K562 (cell line): ENCODE data around the gene CCSER1. TPM values are rescaled to one million over a fixed set of nuclear protein-coding genes. Genes with fewer than 3 reads are reported as not detected.

Experiments used
- ATAC-seq: fragments of 200-7000 bp; cut with Tn5 transposase; 3 replicates; pipeline ENCODE4 v1.9.1; 2020; ENCODE audit warnings: moderate library complexity
- BruUV-seq: library from RNA; stranded (reverse); fragments of 400-500 nt; replicated peaks from 2 replicates; lab custom pipeline; 2021; lab: Mats Ljungman, UMichigan
- CTCF ChIA-PET: fragments of 300-600 bp; formaldehyde crosslinking; extraction: SDS; loops from one replicate; lab custom pipeline; 2021; ENCODE audit warnings: low intra/inter-chr PET ratio; lab: Yijun Ruan, JAX
- POLR2A ChIA-PET: fragments of 300-600, 350-650 bp; sonication (Branson Sonifier 250); formaldehyde crosslinking; extraction: SDS; loops from one replicate; lab custom pipeline; 2021; ENCODE audit warnings: antibody characterized with exemption, inconsistent platforms; lab: Yijun Ruan, JAX
- DNase-seq, 4 experiments: peaks; one replicate each; pipeline versions ENCODE4 v3.0.0 to v3.0.0-alpha.2; 2011 to 2018; ENCODE audit warnings: low spot score in 3 of 4, mixed read lengths in 3 of 4; ENCODE audit errors: extremely low read depth in 1 of 4
- FAIRE-seq: peaks from 2 replicates; lab custom pipeline; 2011; peaks lifted over from hg19 to GRCh38; lab: Jason Lieb, UNC
- H2AFZ ChIP-seq: 2 replicates; pipeline ENCODE4 v1.6.0; 2011; ENCODE audit warnings: low read depth, low read length, control low read depth, inconsistent platforms
- H3K27ac ChIP-seq: fragments of 200-600 bp; 3 replicates; pipeline ENCODE4 v1.8.0; 2011; ENCODE audit warnings: low read depth, mild to moderate bottlenecking, control low read depth, inconsistent platforms, low read length, moderate library complexity, mixed read lengths; ENCODE audit errors: extremely low read depth
- H3K27me3 ChIP-seq, 2 experiments: fragments of 300-600 bp in 1 of 2; 2 replicates in 1 of 2; 3 replicates in 1 of 2; pipeline versions ENCODE4 v1.6.0 to v1.8.0; 2011; ENCODE audit warnings: inconsistent platforms in 2 of 2, low read length in 2 of 2, mild to moderate bottlenecking in 1 of 2, mixed read lengths in 1 of 2, moderate library complexity in 1 of 2; ENCODE audit not compliant: control insufficient read depth in 2 of 2, insufficient read depth in 2 of 2
- H3K36me3 ChIP-seq: fragments of 300-600 bp; 3 replicates; pipeline ENCODE4 v1.8.0; 2011; ENCODE audit warnings: mild to moderate bottlenecking, low read length, inconsistent platforms; ENCODE audit not compliant: control insufficient read depth, insufficient read depth
- H3K4me1 ChIP-seq, 2 experiments: fragments of 200-600 bp in 1 of 2; replicated peaks in 1 of 2; 2 replicates in 1 of 2; 3 replicates in 1 of 2; pipeline versions ENCODE4 v1.5.1 to v1.8.0; 2011; ENCODE audit warnings: inconsistent platforms in 2 of 2, low read length in 2 of 2, mild to moderate bottlenecking in 1 of 2, mixed read lengths in 1 of 2, moderate library complexity in 1 of 2; ENCODE audit not compliant: control insufficient read depth in 2 of 2, insufficient read depth in 2 of 2
- H3K4me2 ChIP-seq: 2 replicates; pipeline ENCODE4 v1.6.1; 2011; ENCODE audit warnings: low read length, control low read depth, inconsistent platforms, mixed read lengths; ENCODE audit not compliant: insufficient read depth
- H3K4me3 ChIP-seq: fragments of 200-600 bp; sonication (generic), shearing (Covaris generic); 2 replicates; pipeline ENCODE4 v1.5.1; 2016; ENCODE audit warnings: control low read depth, inconsistent platforms
- H3K79me2 ChIP-seq: fragments of 200-600 bp; 3 replicates; pipeline ENCODE4 v1.8.0; 2011; ENCODE audit warnings: low read length, inconsistent platforms; ENCODE audit not compliant: control insufficient read depth, insufficient read depth
- H3K9ac ChIP-seq, 2 experiments: 2 replicates each; pipeline versions ENCODE4 v1.6.0 to v1.6.1; 2011; ENCODE audit warnings: low read depth in 2 of 2, low read length in 2 of 2, control low read depth in 1 of 2, inconsistent platforms in 1 of 2, mild to moderate bottlenecking in 1 of 2, mixed read lengths in 1 of 2; ENCODE audit not compliant: insufficient read depth in 1 of 2
- H3K9me1 ChIP-seq: one replicate; pipeline ENCODE4 v1.6.0; 2011; ENCODE audit warnings: inconsistent platforms, mild to moderate bottlenecking, low read length, moderate library complexity; ENCODE audit not compliant: control insufficient read depth, insufficient read depth
- H3K9me3 ChIP-seq: replicated peaks from 2 replicates; pipeline ENCODE4 v1.5.1; 2011; ENCODE audit warnings: low read depth, low read length, inconsistent platforms; ENCODE audit not compliant: control insufficient read depth, insufficient read depth
- H4K20me1 ChIP-seq: replicated peaks from 2 replicates; pipeline ENCODE4 v1.6.1; 2011; ENCODE audit warnings: low read length, inconsistent platforms, mixed read lengths; ENCODE audit not compliant: control insufficient read depth, insufficient read depth
- E2F1 ChIP-seq: sonication (generic); formaldehyde crosslinking; IDR thresholded peaks from 2 replicates; pipeline ENCODE4 v1.8.1; 2023; ENCODE audit warnings: mild to moderate bottlenecking, missing genetic modification reagents, moderate library complexity
- FOXA3 ChIP-seq, 2 experiments: fragments of 450-650 bp in 1 of 2; sonication (generic) in 1 of 2; formaldehyde crosslinking; IDR thresholded peaks in 1 of 2; conservative IDR thresholded peaks in 1 of 2; 2 replicates each; pipeline versions ENCODE4 v1.4.0 to v1.8.0; 2020 to 2022; ENCODE audit warnings: mild to moderate bottlenecking in 2 of 2, missing genetic modification reagents in 1 of 2
- HMBOX1 ChIP-seq: sonication (generic); IDR thresholded peaks from 2 replicates; pipeline ENCODE4 v1.6.1; 2016
- ILK ChIP-seq: fragments of 450-650 bp; IDR thresholded peaks from 2 replicates; pipeline ENCODE4 v1.6.1; 2016; ENCODE audit warnings: missing genetic modification characterization, low read depth, mild to moderate bottlenecking, missing compliant biosample characterization, moderate library complexity, borderline replicate concordance
- KAT7 ChIP-seq: sonication (generic); formaldehyde crosslinking; IDR thresholded peaks from 2 replicates; pipeline ENCODE4 v1.8.0; 2022; ENCODE audit warnings: missing genetic modification reagents, mild to moderate bottlenecking, borderline replicate concordance
- NCOA2 ChIP-seq, 2 experiments: fragments of 450-650 bp; IDR thresholded peaks; 2 replicates each; pipeline ENCODE4 v1.6.1; 2018; ENCODE audit warnings: mild to moderate bottlenecking in 2 of 2, moderate library complexity in 1 of 2; ENCODE audit not compliant: partially characterized antibody in 2 of 2
- POLR3G ChIP-seq: IDR thresholded peaks from 2 replicates; pipeline ENCODE4 v1.6.1; 2011; ENCODE audit not compliant: insufficient read length, insufficient replicate concordance; ENCODE audit errors: extremely low read depth
- RFX7 ChIP-seq: fragments of 250-450 bp; sonication (Bioruptor Pico); IDR thresholded peaks from 2 replicates; pipeline ENCODE4 v1.5.1; 2021; ENCODE audit warnings: mild to moderate bottlenecking
- SOX6 ChIP-seq: fragments of 450-650 bp; IDR thresholded peaks from 2 replicates; pipeline ENCODE4 v1.6.1; 2014; ENCODE audit warnings: mild to moderate bottlenecking
- TAF15 ChIP-seq: fragments of 200-400 bp; formaldehyde crosslinking; IDR thresholded peaks from 2 replicates; pipeline ENCODE4 v1.6.1; 2017; ENCODE audit warnings: mild to moderate bottlenecking, low read depth, low read length, moderate library complexity
- ZKSCAN8 ChIP-seq: fragments of 200-800 bp; sonication (Bioruptor generic); IDR thresholded peaks from 2 replicates; pipeline ENCODE4 v1.6.1; 2016; ENCODE audit warnings: missing genetic modification characterization, missing compliant biosample characterization
- in situ Hi-C: fragments of 300-500 bp; cut with MboI; formaldehyde crosslinking; loops from 4 replicates; pipeline ENCODE4 v1.15.0; 2018; ENCODE audit warnings: inconsistent platforms, mixed read lengths
- intact Hi-C: fragments of 100-400 bp; cut with micrococcal nuclease; formaldehyde crosslinking; loops from 2 replicates; pipeline ENCODE4 v1.14.2; 2022
- polyA plus RNA-seq, 8 experiments: library from polyadenylated mRNA; depleted of rRNA in 4 of 8; stranded (reverse) in 5 of 8; unstranded in 3 of 8; fragments of >200 nt; fragmentation: Nextera tagmentation in 2 of 8; fragmentation: Illumina TruSeq in 1 of 8; extraction: Ambion mirVana in 2 of 8; extraction: Trizol in 1 of 8; gene quantifications; 2 replicates each; pipeline versions ENCODE4 v1.2.1 to v1.2.3, GENCODE V29; 2011 to 2014; ENCODE audit warnings: inconsistent platforms in 1 of 8, missing spikeins in 1 of 8
- total RNA-seq, 7 experiments: library from RNA; depleted of rRNA in 6 of 7; stranded (reverse); fragments of >200 nt in 6 of 7; fragmentation: Illumina TruSeq in 2 of 7; extraction: Trizol in 2 of 7; gene quantifications; 2 replicates each; pipeline versions ENCODE4 v1.2.1 to v1.2.3, GENCODE V29; 2011 to 2021; ENCODE audit warnings: low replicate concordance in 1 of 7
- TF ChIP-seq, protein P1 (sequence below): sonication (generic); formaldehyde crosslinking; IDR thresholded peaks from 2 replicates; pipeline ENCODE4 v1.8.0; 2022; ENCODE audit warnings: missing genetic modification reagents, mild to moderate bottlenecking, moderate library complexity, borderline replicate concordance
- TF ChIP-seq, protein P2 (sequence below), 3 experiments: fragments of 200-800 bp in 1 of 3; fragments of 250-450 bp in 1 of 3; fragments of 450-650 bp in 1 of 3; sonication (Bioruptor Pico) in 1 of 3; sonication (Bioruptor generic) in 1 of 3; formaldehyde crosslinking in 1 of 3; IDR thresholded peaks; 2 replicates each; pipeline versions ENCODE4 v1.6.1 to v1.8.0; 2016 to 2022; ENCODE audit warnings: mild to moderate bottlenecking in 2 of 3, missing genetic modification characterization in 2 of 3, missing compliant biosample characterization in 1 of 3, moderate library complexity in 1 of 3

The CCSER1 gene
- total and polyA plus RNA-seq, 9 of the 15 experiments (the other 6 are each of a cell fraction or from before 2014, with no cell fraction given): not detected

- no peak for ATAC-seq
- no peaks in the 10 kb centered on the region for H3K27me3 ChIP-seq
- no peaks in the 10 kb centered on the region for H3K79me2 ChIP-seq
- H3K9ac ChIP-seq: no peak overlapping the region
- intact Hi-C loops (no loop called here), in situ Hi-C loops (no loop called here)
- no peaks in the 10 kb centered on the region for H3K9me1 ChIP-seq
- no TSS peak for BruUV-seq
- ChIA-PET POLR2A (no interaction called here), CTCF (no interaction called here)
- no peak overlapping the region for H3K4me3 ChIP-seq
- H3K9me3 ChIP-seq: no peaks in the 10 kb centered on the region
- H3K36me3 ChIP-seq: no peaks in the 10 kb centered on the region
- no peak for DNase-seq
- H2AFZ ChIP-seq: no peak overlapping the region
- H4K20me1 ChIP-seq: no peaks in the 10 kb centered on the region
- H3K27ac ChIP-seq: no peak overlapping the region
- no peaks in the 10 kb centered on the region for H3K4me1 ChIP-seq
- FAIRE-seq: no peak
- H3K4me2 ChIP-seq: no peak overlapping the region
- TF ChIP-seq E2F1 (CRISPR knock-in tag): no peak
- no peak for TF ChIP-seq ILK (tag)
- no peak for TF ChIP-seq ZKSCAN8 (CRISPR knock-in tag)
- TF ChIP-seq HMBOX1: no peak
- TF ChIP-seq SOX6: no peak
- no peak for TF ChIP-seq NCOA2 (IDR thresholded peaks at IDR 0.05; ENCODE audit: partially characterized antibody in 2 of 2)
- TF ChIP-seq FOXA3 (CRISPR knock-in tag; conservative IDR thresholded peaks at IDR 0.05 in 1 of 2, IDR thresholded peaks at IDR 0.05 in 1 of 2): no peak
- TF ChIP-seq, protein P1, sequence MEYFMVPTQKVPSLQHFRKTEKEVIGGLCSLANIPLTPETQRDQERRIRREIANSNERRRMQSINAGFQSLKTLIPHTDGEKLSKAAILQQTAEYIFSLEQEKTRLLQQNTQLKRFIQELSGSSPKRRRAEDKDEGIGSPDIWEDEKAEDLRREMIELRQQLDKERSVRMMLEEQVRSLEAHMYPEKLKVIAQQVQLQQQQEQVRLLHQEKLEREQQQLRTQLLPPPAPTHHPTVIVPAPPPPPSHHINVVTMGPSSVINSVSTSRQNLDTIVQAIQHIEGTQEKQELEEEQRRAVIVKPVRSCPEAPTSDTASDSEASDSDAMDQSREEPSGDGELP: no peak
- TF ChIP-seq, protein P2, sequence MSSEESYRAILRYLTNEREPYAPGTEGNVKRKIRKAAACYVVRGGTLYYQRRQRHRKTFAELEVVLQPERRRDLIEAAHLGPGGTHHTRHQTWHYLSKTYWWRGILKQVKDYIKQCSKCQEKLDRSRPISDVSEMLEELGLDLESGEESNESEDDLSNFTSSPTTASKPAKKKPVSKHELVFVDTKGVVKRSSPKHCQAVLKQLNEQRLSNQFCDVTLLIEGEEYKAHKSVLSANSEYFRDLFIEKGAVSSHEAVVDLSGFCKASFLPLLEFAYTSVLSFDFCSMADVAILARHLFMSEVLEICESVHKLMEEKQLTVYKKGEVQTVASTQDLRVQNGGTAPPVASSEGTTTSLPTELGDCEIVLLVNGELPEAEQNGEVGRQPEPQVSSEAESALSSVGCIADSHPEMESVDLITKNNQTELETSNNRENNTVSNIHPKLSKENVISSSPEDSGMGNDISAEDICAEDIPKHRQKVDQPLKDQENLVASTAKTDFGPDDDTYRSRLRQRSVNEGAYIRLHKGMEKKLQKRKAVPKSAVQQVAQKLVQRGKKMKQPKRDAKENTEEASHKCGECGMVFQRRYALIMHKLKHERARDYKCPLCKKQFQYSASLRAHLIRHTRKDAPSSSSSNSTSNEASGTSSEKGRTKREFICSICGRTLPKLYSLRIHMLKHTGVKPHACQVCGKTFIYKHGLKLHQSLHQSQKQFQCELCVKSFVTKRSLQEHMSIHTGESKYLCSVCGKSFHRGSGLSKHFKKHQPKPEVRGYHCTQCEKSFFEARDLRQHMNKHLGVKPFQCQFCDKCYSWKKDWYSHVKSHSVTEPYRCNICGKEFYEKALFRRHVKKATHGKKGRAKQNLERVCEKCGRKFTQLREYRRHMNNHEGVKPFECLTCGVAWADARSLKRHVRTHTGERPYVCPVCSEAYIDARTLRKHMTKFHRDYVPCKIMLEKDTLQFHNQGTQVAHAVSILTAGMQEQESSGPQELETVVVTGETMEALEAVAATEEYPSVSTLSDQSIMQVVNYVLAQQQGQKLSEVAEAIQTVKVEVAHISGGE (CRISPR knock-in tag; IDR thresholded peaks at IDR 0.05): no peak
- TF ChIP-seq KAT7 (CRISPR knock-in tag): no peak
- no peak for TF ChIP-seq TAF15
- no peak for TF ChIP-seq POLR3G
- no peak for TF ChIP-seq RFX7 (CRISPR knock-in tag)
Observed at GRCh38 chr4:91366554-91366953, 1239.4 kb downstream of the CCSER1 start.
